Measurements from ENCODE around the gene TCTN2. TPM values are rescaled to one million over a fixed set of nuclear protein-coding genes. Genes with fewer than 3 reads are reported as not detected.

Gene TCTN2
- total and polyA plus RNA-seq, 9 of the 15 experiments (the other 6 are each of a cell fraction or from before 2014, with no cell fraction given) = 0.58 to 5.5 (median 3.6) TPM

- Histone ChIP-seq H3K79me2 (ENCODE audit: control insufficient read depth, insufficient read depth, low read length) (no peaks in the 10 kb centered on the region), H2AFZ (ENCODE audit: low read depth, low read length) (no peak overlapping the region), H3K4me2 (ENCODE audit: insufficient read depth, low read length) (no peak overlapping the region), H3K27ac (ENCODE audit: extremely low read depth, low read depth, low read length) (no peak overlapping the region), H3K9ac (ENCODE audit: insufficient read depth in 1 of 2, low read depth in 2 of 2, low read length in 2 of 2) (peak overlapping the region in 1 of 2 experiments; percentile 43; a peak in 1 of 4 replicates), H3K4me1 (replicated peaks in 1 of 2; ENCODE audit: control insufficient read depth in 2 of 2, insufficient read depth in 2 of 2, low read length in 2 of 2) (no peaks in the 10 kb centered on the region; a peak in 1 of 5 replicates), H3K9me1 (ENCODE audit: control insufficient read depth, insufficient read depth, low read length) (no peaks in the 10 kb centered on the region), H3K27me3 (ENCODE audit: control insufficient read depth in 2 of 2, insufficient read depth in 2 of 2, low read length in 2 of 2) (no peaks in the 10 kb centered on the region), H3K9me3 (replicated peaks; ENCODE audit: control insufficient read depth, insufficient read depth, low read depth, low read length) (no peaks in the 10 kb centered on the region), H4K20me1 (replicated peaks; ENCODE audit: control insufficient read depth, insufficient read depth, low read length) (no peaks in the 10 kb centered on the region), H3K4me3 (no peak overlapping the region), H3K36me3 (ENCODE audit: control insufficient read depth, insufficient read depth, low read length) (peaks cover 83% of the 10 kb centered on the region; the same call in 2 of the 3 replicates)
- ChIA-PET POLR2A (interaction anchor here (0.6 to 1.1 kb wide), 3 partner anchors 19 to 1206 kb away, joined by 3 to 4 read pairs (median 3); no protein-coding TSS in a partner anchor), CTCF (ENCODE audit: low intra/inter-chr PET ratio) (no interaction called here)
- WGBS (ENCODE audit: insufficient coverage, low coverage, missing lambda C conversion rate) = 57% methylated on average over 8 of the region's 8 CpGs
- in situ Hi-C loops (cut with MboI) = no loop called here
- BruUV-seq (replicated peaks) = no TSS peak
- DNase-seq (ENCODE audit: extremely low read depth in 1 of 4, low spot score in 3 of 4) (peak in 1 of 4 experiments; percentile 4), FAIRE-seq (no peak), ATAC-seq (peak; percentile 42; the same call in 2 of the 3 replicates)
- intact Hi-C loops (cut with micrococcal nuclease) = no loop called here
- TF ChIP-seq POU5F1 (IDR thresholded peaks at IDR 0.05; ENCODE audit: borderline replicate concordance, low read depth, low read length, partially characterized antibody) (no peak), ZNF76 (CRISPR knock-in tag; IDR thresholded peaks at IDR 0.05; ENCODE audit: borderline replicate concordance) (no peak), E2F4 (CRISPR knock-in tag; IDR thresholded peaks at IDR 0.05; ENCODE audit: low read depth) (no peak), HMG20B (CRISPR knock-in tag; IDR thresholded peaks at IDR 0.05) (no peak), MNT (conservative IDR thresholded peaks at IDR 0.05) (no peak), NR2F6 (CRISPR knock-in tag; IDR thresholded peaks at IDR 0.05) (no peak), L3MBTL2 (IDR thresholded peaks at IDR 0.05) (no peak), KHSRP (IDR thresholded peaks at IDR 0.05) (no peak), ZNF184 (CRISPR knock-in tag; IDR thresholded peaks at IDR 0.05) (no peak)
- TF ChIP-seq, protein P1, sequence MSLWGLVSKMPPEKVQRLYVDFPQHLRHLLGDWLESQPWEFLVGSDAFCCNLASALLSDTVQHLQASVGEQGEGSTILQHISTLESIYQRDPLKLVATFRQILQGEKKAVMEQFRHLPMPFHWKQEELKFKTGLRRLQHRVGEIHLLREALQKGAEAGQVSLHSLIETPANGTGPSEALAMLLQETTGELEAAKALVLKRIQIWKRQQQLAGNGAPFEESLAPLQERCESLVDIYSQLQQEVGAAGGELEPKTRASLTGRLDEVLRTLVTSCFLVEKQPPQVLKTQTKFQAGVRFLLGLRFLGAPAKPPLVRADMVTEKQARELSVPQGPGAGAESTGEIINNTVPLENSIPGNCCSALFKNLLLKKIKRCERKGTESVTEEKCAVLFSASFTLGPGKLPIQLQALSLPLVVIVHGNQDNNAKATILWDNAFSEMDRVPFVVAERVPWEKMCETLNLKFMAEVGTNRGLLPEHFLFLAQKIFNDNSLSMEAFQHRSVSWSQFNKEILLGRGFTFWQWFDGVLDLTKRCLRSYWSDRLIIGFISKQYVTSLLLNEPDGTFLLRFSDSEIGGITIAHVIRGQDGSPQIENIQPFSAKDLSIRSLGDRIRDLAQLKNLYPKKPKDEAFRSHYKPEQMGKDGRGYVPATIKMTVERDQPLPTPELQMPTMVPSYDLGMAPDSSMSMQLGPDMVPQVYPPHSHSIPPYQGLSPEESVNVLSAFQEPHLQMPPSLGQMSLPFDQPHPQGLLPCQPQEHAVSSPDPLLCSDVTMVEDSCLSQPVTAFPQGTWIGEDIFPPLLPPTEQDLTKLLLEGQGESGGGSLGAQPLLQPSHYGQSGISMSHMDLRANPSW (CRISPR knock-in tag; IDR thresholded peaks at IDR 0.05) = no peak
- TF ChIP-seq, protein P2, sequence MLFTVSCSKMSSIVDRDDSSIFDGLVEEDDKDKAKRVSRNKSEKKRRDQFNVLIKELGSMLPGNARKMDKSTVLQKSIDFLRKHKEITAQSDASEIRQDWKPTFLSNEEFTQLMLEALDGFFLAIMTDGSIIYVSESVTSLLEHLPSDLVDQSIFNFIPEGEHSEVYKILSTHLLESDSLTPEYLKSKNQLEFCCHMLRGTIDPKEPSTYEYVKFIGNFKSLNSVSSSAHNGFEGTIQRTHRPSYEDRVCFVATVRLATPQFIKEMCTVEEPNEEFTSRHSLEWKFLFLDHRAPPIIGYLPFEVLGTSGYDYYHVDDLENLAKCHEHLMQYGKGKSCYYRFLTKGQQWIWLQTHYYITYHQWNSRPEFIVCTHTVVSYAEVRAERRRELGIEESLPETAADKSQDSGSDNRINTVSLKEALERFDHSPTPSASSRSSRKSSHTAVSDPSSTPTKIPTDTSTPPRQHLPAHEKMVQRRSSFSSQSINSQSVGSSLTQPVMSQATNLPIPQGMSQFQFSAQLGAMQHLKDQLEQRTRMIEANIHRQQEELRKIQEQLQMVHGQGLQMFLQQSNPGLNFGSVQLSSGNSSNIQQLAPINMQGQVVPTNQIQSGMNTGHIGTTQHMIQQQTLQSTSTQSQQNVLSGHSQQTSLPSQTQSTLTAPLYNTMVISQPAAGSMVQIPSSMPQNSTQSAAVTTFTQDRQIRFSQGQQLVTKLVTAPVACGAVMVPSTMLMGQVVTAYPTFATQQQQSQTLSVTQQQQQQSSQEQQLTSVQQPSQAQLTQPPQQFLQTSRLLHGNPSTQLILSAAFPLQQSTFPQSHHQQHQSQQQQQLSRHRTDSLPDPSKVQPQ (CRISPR knock-in tag; IDR thresholded peaks at IDR 0.05; ENCODE audit: borderline replicate concordance) = no peak
- TF ChIP-seq, protein P3, sequence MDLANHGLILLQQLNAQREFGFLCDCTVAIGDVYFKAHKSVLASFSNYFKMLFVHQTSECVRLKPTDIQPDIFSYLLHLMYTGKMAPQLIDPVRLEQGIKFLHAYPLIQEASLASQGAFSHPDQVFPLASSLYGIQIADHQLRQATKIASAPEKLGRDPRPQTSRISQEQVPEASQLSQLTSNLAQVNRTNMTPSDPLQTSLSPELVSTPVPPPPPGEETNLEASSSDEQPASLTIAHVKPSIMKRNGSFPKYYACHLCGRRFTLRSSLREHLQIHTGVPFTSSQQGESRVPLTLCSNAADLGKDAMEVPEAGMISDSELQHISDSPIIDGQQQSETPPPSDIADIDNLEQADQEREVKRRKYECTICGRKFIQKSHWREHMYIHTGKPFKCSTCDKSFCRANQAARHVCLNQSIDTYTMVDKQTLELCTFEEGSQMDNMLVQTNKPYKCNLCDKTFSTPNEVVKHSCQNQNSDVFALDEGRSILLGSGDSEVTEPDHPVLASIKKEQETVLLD (IDR thresholded peaks at IDR 0.05) = no peak
Measured at GRCh38 chr12:123750159-123750656, 79.3 kb downstream of the TCTN2 start.

Measured in K562 (cell line).